ENCODE measurements around the gene MCHR2.

MCHR2 gene

GRCh38 chr6:99997141-99997540, 3.1 kb upstream of the MCHR2 start:
- no peak for FAIRE-seq
- no peak for TF ChIP-seq CTCF (IDR thresholded peaks at IDR 0.05; ENCODE audit: insufficient read depth, missing control alignments)
- no peak for DNase-seq (ENCODE audit: insufficient read length, low spot score)

- TF ChIP-seq CTCF (IDR thresholded peaks at IDR 0.05; ENCODE audit: insufficient read depth, missing control alignments) = no peak
- DNase-seq (ENCODE audit: insufficient read length, low spot score) (no peak), FAIRE-seq (no peak)
Observed at GRCh38 chr6:99995916-99996315, 1.9 kb upstream of the MCHR2 start.

GRCh38 chr6:99993146-99993532, 884 bp downstream of the MCHR2 start:
- DNase-seq (ENCODE audit: insufficient read length, low spot score) (no peak), FAIRE-seq (no peak)
- TF ChIP-seq CTCF (IDR thresholded peaks at IDR 0.05; ENCODE audit: insufficient read depth, missing control alignments) = no peak

- no peak for TF ChIP-seq CTCF (IDR thresholded peaks at IDR 0.05; ENCODE audit: insufficient read depth, missing control alignments)
- no peak for FAIRE-seq
- DNase-seq (ENCODE audit: insufficient read length, low spot score) = no peak
Observed at GRCh38 chr6:99991955-99992354, 2.1 kb downstream of the MCHR2 start.

GRCh38 chr6:99980741-99981140, 13.3 kb downstream of the MCHR2 start:
- TF ChIP-seq CTCF (IDR thresholded peaks at IDR 0.05; ENCODE audit: insufficient read depth, missing control alignments) = no peak
- DNase-seq (ENCODE audit: insufficient read length, low spot score) (no peak), FAIRE-seq (no peak)

GRCh38 chr6:99979953-99980352, 14.1 kb downstream of the MCHR2 start:
- TF ChIP-seq CTCF (IDR thresholded peaks at IDR 0.05; ENCODE audit: insufficient read depth, missing control alignments) = no peak
- FAIRE-seq (no peak), DNase-seq (ENCODE audit: insufficient read length, low spot score) (no peak)

- no peak for DNase-seq (ENCODE audit: insufficient read length, low spot score)
- no peak for TF ChIP-seq CTCF (IDR thresholded peaks at IDR 0.05; ENCODE audit: insufficient read depth, missing control alignments)
- no peak for FAIRE-seq
Observed at GRCh38 chr6:99967052-99967451, 27.0 kb downstream of the MCHR2 start.
